Stimulated activated CD8-positive, alpha-beta memory T cell treated with anti-CD3 and anti-CD28 coated beads, Interleukin-15, amount 100 ng/mL, for 48 hours (primary cell): Measurements from ENCODE around the gene LAMB4.

Source experiments
- DNase-seq, 2 donors: peaks; one replicate each; pipeline ENCODE4 v3.0.0-alpha.2; 2020; ENCODE audit warnings: low read depth in 2 of 2

LAMB4 gene

DNA sequence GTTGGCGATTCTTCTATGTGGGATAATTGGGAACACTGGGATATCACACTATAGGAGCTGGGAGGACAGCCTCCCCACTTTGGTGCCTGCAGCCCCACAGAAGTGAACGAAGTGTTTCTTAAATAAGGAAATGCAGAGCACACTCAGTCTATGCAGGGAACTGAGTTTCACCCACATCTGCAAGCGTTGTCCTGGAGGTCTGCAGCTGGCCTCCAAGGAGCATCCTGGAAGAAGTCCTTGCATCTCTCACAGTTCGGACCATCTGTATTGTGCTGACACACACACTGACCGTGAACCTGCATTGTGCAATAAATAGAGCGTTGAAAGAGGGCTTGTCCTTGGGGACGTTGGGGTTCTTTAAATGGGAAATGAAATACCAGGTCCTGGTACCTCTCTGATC is 25.8 kb downstream of the LAMB4 start:
- no peak for DNase-seq

GRCh38 chr7:108103558-108104298 is 26.4 kb downstream of the LAMB4 start:
- DNase-seq = no peak

DNA sequence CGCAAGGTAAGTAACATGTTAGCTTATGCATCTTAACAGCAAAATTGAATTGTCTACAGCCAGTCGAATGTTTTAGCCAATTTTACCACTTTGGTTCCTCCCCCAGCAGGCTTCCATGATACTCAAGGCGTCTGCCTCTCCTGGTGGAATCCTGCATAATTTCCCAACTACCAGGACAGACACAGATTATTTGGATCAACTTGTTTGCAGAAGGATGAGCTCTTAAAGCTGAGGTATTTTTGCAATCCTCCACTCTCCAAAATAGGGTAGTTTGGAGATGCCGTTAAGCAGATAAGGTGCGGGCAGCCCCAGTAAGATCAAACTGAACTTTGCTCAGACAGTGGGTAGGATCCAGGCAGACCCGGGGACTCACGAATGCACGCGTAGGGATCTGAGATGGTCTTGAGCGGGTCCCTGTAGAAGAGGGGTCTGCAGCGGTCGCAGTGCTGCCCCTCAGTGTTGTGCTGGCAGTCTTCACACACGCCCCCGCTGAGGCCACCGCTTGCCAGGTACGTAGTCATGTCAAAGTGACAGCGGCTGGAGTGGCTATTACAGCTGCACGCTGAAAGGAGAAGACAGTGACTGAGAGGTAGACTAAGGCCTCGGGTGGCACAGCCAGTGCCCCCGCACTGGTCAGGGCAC is 27.4 kb downstream of the LAMB4 start:
- no peak for DNase-seq

DNA sequence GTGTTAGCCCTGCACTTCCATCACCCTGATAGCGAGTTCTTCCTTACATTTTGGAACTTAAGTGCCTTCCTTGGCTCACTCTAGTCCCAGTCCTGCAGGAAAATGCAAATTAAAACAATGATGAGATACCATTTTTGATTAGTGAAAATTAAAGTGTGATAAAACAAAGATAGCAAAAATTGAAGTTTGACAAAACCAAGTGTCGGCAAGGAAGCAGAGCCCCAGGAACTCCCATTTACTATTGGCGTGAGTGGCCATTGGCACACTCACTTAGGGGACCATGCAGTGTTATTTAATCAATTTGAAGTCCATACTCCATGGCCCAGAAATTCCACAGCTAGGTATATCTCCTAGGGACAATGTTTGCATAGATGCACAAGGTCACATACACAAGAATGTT is 28.4 kb downstream of the LAMB4 start:
- DNase-seq = no peak

DNA sequence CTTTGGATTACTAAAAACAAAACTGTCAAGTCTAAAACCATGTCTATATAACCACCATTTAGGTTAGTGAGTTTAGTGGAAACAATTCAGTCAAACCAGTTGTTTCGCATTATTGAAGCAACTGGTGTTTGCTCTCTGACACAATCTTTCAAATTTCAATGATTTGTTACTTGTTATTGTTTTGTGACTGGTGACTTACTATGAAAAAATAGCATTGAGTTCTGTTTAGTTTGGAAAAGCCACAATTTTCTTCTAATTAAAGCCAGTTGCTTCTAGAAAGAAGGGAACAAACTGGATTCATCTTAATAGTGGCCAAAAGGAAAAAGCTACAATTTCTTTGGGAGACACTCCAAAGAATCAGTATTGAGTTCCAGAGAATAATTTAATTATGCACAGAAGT is 30.4 kb downstream of the LAMB4 start:
- DNase-seq = no peak

GRCh38 chr7:108097703-108098102 is 32.5 kb downstream of the LAMB4 start:
- DNase-seq = no peak

GRCh38 chr7:108096996-108097395 is 33.2 kb downstream of the LAMB4 start:
- no peak for DNase-seq

GRCh38 chr7:108094933-108095710 is 35.0 kb downstream of the LAMB4 start:
- no peak for DNase-seq

GRCh38 chr7:108094346-108094745 is 35.8 kb downstream of the LAMB4 start:
- no peak for DNase-seq

DNA sequence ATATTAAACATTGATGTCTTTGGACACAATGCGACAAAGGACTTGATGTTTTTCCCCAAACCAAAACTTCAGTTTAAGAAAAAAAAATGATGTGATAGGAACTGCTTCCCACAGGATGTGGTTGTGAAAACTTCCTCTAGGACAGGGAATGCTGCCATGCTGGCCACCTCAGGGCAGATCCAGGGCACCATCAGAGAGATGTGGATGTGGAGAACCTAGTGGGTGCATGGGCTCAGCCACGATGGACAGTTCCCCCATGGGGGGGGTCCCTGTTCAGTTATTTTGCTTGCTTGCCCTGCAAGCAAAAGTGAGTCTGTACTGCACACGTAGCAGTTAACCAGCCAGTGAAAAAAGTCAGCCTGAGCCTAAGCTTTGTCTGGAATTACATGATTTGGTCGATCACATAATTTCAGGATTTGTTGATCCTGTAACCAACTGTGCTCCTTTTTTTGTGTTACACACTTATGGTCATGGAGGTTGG is 36.3 kb downstream of the LAMB4 start:
- no peak for DNase-seq

DNA sequence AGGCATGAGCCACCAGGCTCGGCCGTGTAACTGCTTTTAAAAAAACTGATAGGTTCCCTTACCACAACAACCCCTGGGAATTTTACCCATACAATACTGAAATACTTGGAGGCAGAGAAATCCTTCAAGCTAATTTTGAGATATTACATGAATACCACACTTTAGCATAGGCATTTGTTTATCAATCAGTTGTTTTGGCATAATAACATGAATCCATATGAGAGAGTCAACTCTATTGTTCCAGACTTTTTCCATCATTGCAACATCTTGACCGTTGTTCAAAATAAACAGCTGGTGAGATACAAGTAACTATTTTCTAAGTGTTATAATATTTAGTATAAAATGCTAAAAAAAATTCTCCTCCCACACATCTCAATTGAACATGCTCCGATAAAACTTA is 36.8 kb downstream of the LAMB4 start:
- no peak for DNase-seq

- DNase-seq = no peak
Observed at GRCh38 chr7:108091461-108091831, 38.7 kb downstream of the LAMB4 start.

GRCh38 chr7:108090791-108091460 is 39.2 kb downstream of the LAMB4 start:
- DNase-seq = no peak

DNA sequence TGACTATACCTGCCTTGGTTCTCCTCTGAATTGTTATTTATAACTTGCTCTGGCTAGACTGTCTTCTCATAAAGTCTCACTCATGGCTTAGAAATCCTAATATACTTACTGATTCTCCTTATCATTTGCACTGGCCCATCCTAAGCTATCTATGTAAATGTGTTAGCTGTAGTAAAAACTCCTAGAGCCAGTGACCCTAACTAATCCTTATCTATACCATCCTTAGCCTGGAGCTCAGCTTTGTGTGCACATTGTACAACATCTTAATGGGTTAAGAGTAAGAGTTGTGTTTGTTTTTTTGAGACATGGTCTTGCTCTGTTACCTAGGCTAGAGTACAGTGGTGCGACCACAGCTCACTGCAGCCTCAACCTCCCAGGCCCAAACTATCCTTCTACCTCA is 40.8 kb downstream of the LAMB4 start:
- no peak for DNase-seq

GRCh38 chr7:108088729-108089128 is 41.4 kb downstream of the LAMB4 start:
- DNase-seq = no peak

GRCh38 chr7:108087778-108088177 is 42.4 kb downstream of the LAMB4 start:
- DNase-seq = no peak

DNA sequence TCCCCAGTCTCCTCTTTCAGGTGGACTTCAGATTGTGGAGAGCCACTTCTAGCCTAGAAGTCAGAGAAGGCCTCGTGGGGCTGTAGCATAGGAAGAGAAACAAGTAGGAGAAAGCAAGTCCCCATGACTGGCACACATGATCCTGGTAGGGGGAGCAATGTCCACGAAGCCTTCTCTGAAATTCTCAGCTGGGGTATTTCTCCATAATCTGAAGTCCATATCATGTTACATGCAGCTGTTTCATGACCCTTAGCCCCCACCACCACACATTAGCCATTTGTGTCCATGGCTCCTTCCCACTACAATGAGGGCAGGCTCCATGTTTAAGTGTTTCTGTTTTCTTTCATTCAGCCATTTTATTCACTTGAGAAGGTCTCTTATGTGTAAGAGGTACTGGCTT is 43.2 kb downstream of the LAMB4 start:
- DNase-seq = no peak

DNA sequence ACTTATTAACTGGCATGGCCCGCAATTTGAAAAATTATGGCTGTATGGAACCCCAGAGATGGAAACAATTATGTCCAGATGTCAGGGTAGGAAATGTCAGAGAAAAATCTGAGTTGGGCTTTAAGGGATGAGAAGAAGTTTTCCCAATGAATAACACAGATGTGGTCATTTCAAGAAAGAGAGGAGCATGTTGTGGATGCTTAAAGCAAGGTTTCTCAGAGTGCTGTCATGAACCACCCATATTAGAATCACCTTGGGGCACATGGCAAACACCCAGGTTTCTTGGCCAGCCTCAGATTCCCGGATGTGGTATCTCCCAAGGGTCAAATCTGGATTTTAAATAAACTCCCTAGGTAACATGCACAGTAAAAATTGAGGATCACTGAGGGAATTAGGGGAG is 43.6 kb downstream of the LAMB4 start:
- DNase-seq = no peak

GRCh38 chr7:108083980-108084379 is 46.2 kb downstream of the LAMB4 start:
- DNase-seq = no peak

GRCh38 chr7:108079648-108080591 is 50.2 kb downstream of the LAMB4 start:
- DNase-seq = no peak

DNA sequence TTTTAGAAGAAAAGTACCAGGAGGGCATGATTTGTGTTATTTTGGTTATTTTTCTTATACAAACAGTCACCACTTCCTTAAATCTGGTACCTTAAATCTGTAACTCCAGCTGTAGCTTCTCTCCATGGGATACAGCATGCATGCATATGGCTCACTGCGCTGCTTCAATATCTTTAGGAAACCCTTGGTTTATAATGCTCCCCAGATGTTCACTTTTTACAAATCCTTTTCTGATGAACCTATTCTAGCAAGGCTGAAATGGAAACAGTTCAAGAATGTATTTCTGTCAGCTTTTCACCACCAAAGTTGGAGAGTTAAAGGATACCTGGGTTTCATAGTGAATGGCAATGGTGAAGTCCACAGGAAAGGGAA is 50.9 kb downstream of the LAMB4 start:
- DNase-seq = no peak
